Esophagus muscularis mucosa (tissue), 4 donors: ENCODE results near the gene SFSWAP.

Source experiments
- CTCF ChIP-seq, 3 experiments: fragments of 200-600 bp in 2 of 3; fragments of 450-650 bp in 1 of 3; sonication (generic) in 2 of 3; IDR thresholded peaks; one replicate each; pipeline ENCODE4 v1.5.1; 2017 to 2019; ENCODE audit warnings: antibody characterized with exemption in 3 of 3, mild to moderate bottlenecking in 2 of 3, moderate library complexity in 1 of 3
- EP300 ChIP-seq: sonication (generic); formaldehyde crosslinking; IDR thresholded peaks from one replicate; pipeline ENCODE4 v1.6.1; 2017; ENCODE audit warnings: antibody characterized with exemption
- POLR2A ChIP-seq: fragments of 450-650 bp; IDR thresholded peaks from one replicate; pipeline ENCODE4 v1.6.1; 2017; ENCODE audit warnings: antibody characterized with exemption, moderate library complexity, mild to moderate bottlenecking, low read depth
- POLR2AphosphoS5 ChIP-seq, 2 donors: sonication (generic); formaldehyde crosslinking; IDR thresholded peaks; one replicate each; pipeline ENCODE4 v1.6.1; 2017; ENCODE audit warnings: antibody characterized with exemption in 2 of 2

GRCh38 chr12:131702573-131702877 is 8.4 kb upstream of the SFSWAP start:
- TF ChIP-seq CTCF (IDR thresholded peaks at IDR 0.05) (no peak), POLR2A (no peak), POLR2AphosphoS5 (IDR thresholded peaks at IDR 0.05) (no peak), EP300 (no peak)
